Endometrial microvascular endothelial cells (primary cell): ENCODE measurements around the gene FMNL3. TPM values are rescaled to one million over a fixed set of nuclear protein-coding genes. Genes with fewer than 3 reads are reported as not detected.

Source experiments
- in situ Hi-C: cut with HindIII; loops from 2 replicates; pipeline ENCODE4 v1.10.0; 2017; ENCODE audit warnings: low sequenced_read_pairs, low pct_unique_long_range_greater_than_20kb; ENCODE audit errors: inconsistent ontology term
- total RNA-seq: library from RNA; depleted of rRNA; stranded (reverse); fragments of >200 nt; gene quantifications from one replicate; pipeline ENCODE4 v1.2.3, GENCODE V29; 2015; ENCODE audit errors: inconsistent ontology term

FMNL3 gene
- total RNA-seq, 1 donor from 2014 or later = 46.6 TPM

- in situ Hi-C loops = no loop called here
Observed at GRCh38 chr12:49641748-49642369, 65.3 kb downstream of the FMNL3 start.

GRCh38 chr12:49636979-49637755 is 70.0 kb downstream of the FMNL3 start:
- in situ Hi-C loops = no loop called here

GRCh38 chr12:49636574-49636973 is 70.6 kb downstream of the FMNL3 start:
- in situ Hi-C loops = no loop called here

- in situ Hi-C loops = no loop called here
Observed at GRCh38 chr12:49635656-49636055, 71.5 kb downstream of the FMNL3 start.

- in situ Hi-C loops = no loop called here
Observed at GRCh38 chr12:49635036-49635435, 72.2 kb downstream of the FMNL3 start.

- in situ Hi-C loops = no loop called here
Observed at GRCh38 chr12:49633703-49634345, 73.4 kb downstream of the FMNL3 start.

GRCh38 chr12:49632986-49633702 is 74.1 kb downstream of the FMNL3 start:
- in situ Hi-C loops = no loop called here

GRCh38 chr12:49632401-49632800 is 74.8 kb downstream of the FMNL3 start:
- in situ Hi-C loops = no loop called here

- in situ Hi-C loops = no loop called here
Observed at GRCh38 chr12:49631336-49631907, 75.8 kb downstream of the FMNL3 start.

- in situ Hi-C loops = no loop called here
Observed at GRCh38 chr12:49627752-49628360, 79.3 kb downstream of the FMNL3 start.

GRCh38 chr12:49626836-49627235 is 80.4 kb downstream of the FMNL3 start:
- in situ Hi-C loops = no loop called here

GRCh38 chr12:49626169-49626835 is 80.9 kb downstream of the FMNL3 start:
- in situ Hi-C loops = no loop called here

- in situ Hi-C loops = no loop called here
Observed at GRCh38 chr12:49624921-49625577, 82.2 kb downstream of the FMNL3 start.

- in situ Hi-C loops = no loop called here
Observed at GRCh38 chr12:49623142-49623904, 83.9 kb downstream of the FMNL3 start, which contains the start of gene PRPF40B. Gene PRPF40B, plus strand, starts transcription at chr12:49623561. Its CDS starts 30 bp downstream, at chr12:49623591.

GRCh38 chr12:49622501-49623141 is 84.6 kb downstream of the FMNL3 start:
- in situ Hi-C loops = no loop called here

GRCh38 chr12:49621651-49622500 is 85.3 kb downstream of the FMNL3 start:
- in situ Hi-C loops = no loop called here
